Thoracic aorta (tissue), 2 donors: ENCODE data around the gene CLCN3. TPM values are rescaled to one million over a fixed set of nuclear protein-coding genes. Genes with fewer than 3 reads are reported as not detected.
A peak's percentile ranks its signal among the peaks of the same experiment; 100 is the strongest.

Experiments used
- ATAC-seq: fragments of 150-250 bp; one replicate; pipeline ENCODE4 v1.8.0; 2017; ENCODE audit warnings: low read depth; ENCODE audit not compliant: insufficient number of reproducible peaks, low FRiP score
- DNase-seq: peaks from one replicate; pipeline ENCODE4 v3.0.0-alpha.2; 2020; ENCODE audit warnings: low spot score
- H3K27ac ChIP-seq, 2 donors: fragments of 200-600 bp; sonication (generic); 1 replicate in 1 of 2; 2 replicates in 1 of 2; pipeline ENCODE4 v1.5.1; 2016; ENCODE audit warnings: mild to moderate bottlenecking in 2 of 2, moderate library complexity in 2 of 2
- H3K27me3 ChIP-seq: fragments of 200-600 bp; sonication (generic); replicated peaks from 2 replicates; pipeline ENCODE4 v1.6.0; 2016; ENCODE audit warnings: mild to moderate bottlenecking; ENCODE audit not compliant: insufficient read depth
- H3K36me3 ChIP-seq: fragments of 200-600 bp; sonication (generic); one replicate; pipeline ENCODE4 v1.5.1; 2016
- H3K4me1 ChIP-seq, 2 donors: fragments of 200-600 bp; sonication (generic); 1 replicate in 1 of 2; 2 replicates in 1 of 2; pipeline versions ENCODE4 v1.5.1 to v1.6.0; 2016; ENCODE audit warnings: low read depth in 2 of 2, mild to moderate bottlenecking in 1 of 2; ENCODE audit not compliant: control insufficient read depth in 1 of 2
- H3K4me3 ChIP-seq: fragments of 200-600 bp; sonication (generic); 2 replicates; pipeline ENCODE4 v1.5.1; 2016; ENCODE audit warnings: mild to moderate bottlenecking
- H3K9me3 ChIP-seq: fragments of 200-600 bp; sonication (generic); 2 replicates; pipeline ENCODE4 v1.5.1; 2016
- CTCF ChIP-seq: fragments of 200-600 bp; sonication (generic); IDR thresholded peaks from one replicate; pipeline ENCODE4 v1.5.1; 2019; ENCODE audit warnings: antibody characterized with exemption
- total RNA-seq, 2 donors: library from RNA; depleted of rRNA; stranded (reverse); fragments of >200 nt; gene quantifications; one replicate each; pipeline versions ENCODE4 v1.1.0 to v1.2.3, GENCODE V29; 2016

The CLCN3 gene
- total RNA-seq, 2 donors from 2014 or later: 13.0 to 20.0 TPM

- ATAC-seq: no peak
- no peak for DNase-seq
- no peaks in the 10 kb centered on the region for H3K4me1 ChIP-seq
- no peaks in the 10 kb centered on the region for H3K27me3 ChIP-seq
- no peaks in the 10 kb centered on the region for H3K36me3 ChIP-seq
- H3K4me3 ChIP-seq: no peak overlapping the region
- H3K27ac ChIP-seq: no peak overlapping the region
- no peak for TF ChIP-seq CTCF
- H3K9me3 ChIP-seq: no peaks in the 10 kb centered on the region
Measured at GRCh38 chr4:169689681-169690080, 69.3 kb downstream of the CLCN3 start.

- H3K27ac ChIP-seq: no peak overlapping the region
- no peak overlapping the region for H3K4me3 ChIP-seq
- DNase-seq (no peak), ATAC-seq (no peak)
- no peaks in the 10 kb centered on the region for H3K27me3 ChIP-seq
- H3K4me1 ChIP-seq: no peaks in the 10 kb centered on the region
- no peak for TF ChIP-seq CTCF
- H3K9me3 ChIP-seq: no peaks in the 10 kb centered on the region
- H3K36me3 ChIP-seq: no peaks in the 10 kb centered on the region
Measured at GRCh38 chr4:169690787-169691186, 70.4 kb downstream of the CLCN3 start.

- DNase-seq (no peak), ATAC-seq (no peak)
- H3K27me3 ChIP-seq: no peaks in the 10 kb centered on the region
- H3K9me3 ChIP-seq: no peaks in the 10 kb centered on the region
- TF ChIP-seq CTCF: no peak
- H3K4me3 ChIP-seq: no peak overlapping the region
- peaks cover 9% of the 10 kb centered on the region for H3K36me3 ChIP-seq
- no peaks in the 10 kb centered on the region for H3K4me1 ChIP-seq
- H3K27ac ChIP-seq: no peak overlapping the region
Measured at GRCh38 chr4:169698331-169698730, 78.0 kb downstream of the CLCN3 start.

GRCh38 chr4:169707958-169708643, 87.7 kb downstream of the CLCN3 start:
- peaks cover 0 to 10% of the 10 kb centered on the region in 2 donors for H3K4me1 ChIP-seq
- H3K27me3 ChIP-seq: no peaks in the 10 kb centered on the region
- H3K4me3 ChIP-seq: no peak overlapping the region
- H3K9me3 ChIP-seq: no peaks in the 10 kb centered on the region
- H3K27ac ChIP-seq: peak overlapping the region; percentile 67 to 76
- DNase-seq: no peak
- TF ChIP-seq CTCF: no peak
- no peak for ATAC-seq
- H3K36me3 ChIP-seq: peaks cover 8% of the 10 kb centered on the region

- Histone ChIP-seq H3K4me3 (no peak overlapping the region), H3K4me1 (no peaks in the 10 kb centered on the region), H3K27ac (no peak overlapping the region), H3K36me3 (peaks cover 8% of the 10 kb centered on the region), H3K27me3 (no peaks in the 10 kb centered on the region), H3K9me3 (no peaks in the 10 kb centered on the region)
- TF ChIP-seq CTCF: no peak
- DNase-seq (no peak), ATAC-seq (no peak)
Measured at GRCh38 chr4:169715826-169716225, 95.4 kb downstream of the CLCN3 start.
